Neural progenitor cell (in vitro differentiated cells): ENCODE data around the gene OAS3. TPM values are rescaled to one million over a fixed set of nuclear protein-coding genes. Genes with fewer than 3 reads are reported as not detected.

Experiments
- DNase-seq: peaks from one replicate; pipeline ENCODE4 v3.0.0-alpha.2; 2016; ENCODE audit warnings: low spot score
- H2AFZ ChIP-seq: fragments of 200-600 bp; sonication (generic); replicated peaks from 2 replicates; pipeline ENCODE4 v1.6.1; 2016; ENCODE audit warnings: antibody characterized with exemption
- H3F3A ChIP-seq: fragments of 200-600 bp; sonication (generic); 2 replicates; pipeline ENCODE4 v1.6.1; 2016; ENCODE audit warnings: antibody characterized with exemption, low read depth
- H3K27ac ChIP-seq: fragments of 200-600 bp; sonication (generic); 2 replicates; pipeline ENCODE4 v1.5.1; 2016; ENCODE audit warnings: mild to moderate bottlenecking
- H3K27me3 ChIP-seq: fragments of 200-600 bp; sonication (generic); 2 replicates; pipeline ENCODE4 v1.6.1; 2016; ENCODE audit warnings: mild to moderate bottlenecking, moderate library complexity
- H3K36me3 ChIP-seq: fragments of 200-600 bp; sonication (generic); 2 replicates; pipeline ENCODE4 v1.5.1; 2016
- H3K4me1 ChIP-seq: fragments of 200-600 bp; sonication (generic); 2 replicates; pipeline ENCODE4 v1.6.1; 2016; ENCODE audit warnings: mixed run types
- H3K4me2 ChIP-seq: fragments of 200-600 bp; sonication (generic); 2 replicates; pipeline ENCODE4 v1.6.1; 2016
- H3K4me3 ChIP-seq: fragments of 200-600 bp; sonication (generic); 2 replicates; pipeline ENCODE4 v1.5.1; 2016
- H3K79me2 ChIP-seq: fragments of 200-600 bp; sonication (generic); 2 replicates; pipeline ENCODE4 v1.6.1; 2016; ENCODE audit warnings: low read depth
- H3K9ac ChIP-seq: fragments of 200-600 bp; sonication (generic); 2 replicates; pipeline ENCODE4 v1.6.1; 2016
- H3K9me3 ChIP-seq: fragments of 200-600 bp; sonication (generic); 2 replicates; pipeline ENCODE4 v1.5.1; 2016; ENCODE audit warnings: low read depth
- H4K20me1 ChIP-seq: fragments of 200-600 bp; sonication (generic); 2 replicates; pipeline ENCODE4 v1.6.1; 2016; ENCODE audit warnings: low read depth
- H3K27ac Mint-ChIP-seq: 3 replicates; pipeline ENCODE4 v1.8.0; 2021; ENCODE audit warnings: mixed read lengths
- H3K27me3 Mint-ChIP-seq: 2 replicates; pipeline ENCODE4 v1.8.0; 2022; ENCODE audit warnings: low read depth, mild to moderate bottlenecking, inconsistent platforms, moderate library complexity, mixed read lengths; ENCODE audit not compliant: insufficient read depth
- H3K36me3 Mint-ChIP-seq: 3 replicates; pipeline ENCODE4 v1.8.0; 2021; ENCODE audit warnings: mixed read lengths
- H3K4me1 Mint-ChIP-seq: 3 replicates; pipeline ENCODE4 v1.8.0; 2021; ENCODE audit warnings: mixed read lengths
- H3K4me3 Mint-ChIP-seq: 3 replicates; pipeline ENCODE4 v1.8.0; 2021; ENCODE audit warnings: mild to moderate bottlenecking, moderate library complexity, mixed read lengths
- H3K9me3 Mint-ChIP-seq: 3 replicates; pipeline ENCODE4 v1.8.0; 2020; ENCODE audit warnings: mixed read lengths
- EZH2 ChIP-seq: fragments of 200-600 bp; sonication (generic); IDR thresholded peaks from 2 replicates; pipeline ENCODE4 v1.6.1; 2017; ENCODE audit warnings: antibody characterized with exemption, mild to moderate bottlenecking, moderate library complexity
- EZH2phosphoT487 ChIP-seq: fragments of 200-600 bp; sonication (generic); IDR thresholded peaks from 2 replicates; pipeline ENCODE4 v1.6.1; 2017; ENCODE audit warnings: antibody characterized with exemption
- total RNA-seq: library from RNA; depleted of rRNA; stranded (reverse); fragments of >200 nt; gene quantifications from 2 replicates; pipeline ENCODE4 v1.2.3, GENCODE V29; 2015; ENCODE audit warnings: low replicate concordance
- TF ChIP-seq, protein P1 (sequence below): fragments of 200-600 bp; sonication (generic); IDR thresholded peaks from 2 replicates; pipeline ENCODE4 v1.5.1; 2017; ENCODE audit warnings: antibody characterized with exemption, mild to moderate bottlenecking

OAS3 gene
- total RNA-seq, 1 donor from 2014 or later, result not detected

DNA sequence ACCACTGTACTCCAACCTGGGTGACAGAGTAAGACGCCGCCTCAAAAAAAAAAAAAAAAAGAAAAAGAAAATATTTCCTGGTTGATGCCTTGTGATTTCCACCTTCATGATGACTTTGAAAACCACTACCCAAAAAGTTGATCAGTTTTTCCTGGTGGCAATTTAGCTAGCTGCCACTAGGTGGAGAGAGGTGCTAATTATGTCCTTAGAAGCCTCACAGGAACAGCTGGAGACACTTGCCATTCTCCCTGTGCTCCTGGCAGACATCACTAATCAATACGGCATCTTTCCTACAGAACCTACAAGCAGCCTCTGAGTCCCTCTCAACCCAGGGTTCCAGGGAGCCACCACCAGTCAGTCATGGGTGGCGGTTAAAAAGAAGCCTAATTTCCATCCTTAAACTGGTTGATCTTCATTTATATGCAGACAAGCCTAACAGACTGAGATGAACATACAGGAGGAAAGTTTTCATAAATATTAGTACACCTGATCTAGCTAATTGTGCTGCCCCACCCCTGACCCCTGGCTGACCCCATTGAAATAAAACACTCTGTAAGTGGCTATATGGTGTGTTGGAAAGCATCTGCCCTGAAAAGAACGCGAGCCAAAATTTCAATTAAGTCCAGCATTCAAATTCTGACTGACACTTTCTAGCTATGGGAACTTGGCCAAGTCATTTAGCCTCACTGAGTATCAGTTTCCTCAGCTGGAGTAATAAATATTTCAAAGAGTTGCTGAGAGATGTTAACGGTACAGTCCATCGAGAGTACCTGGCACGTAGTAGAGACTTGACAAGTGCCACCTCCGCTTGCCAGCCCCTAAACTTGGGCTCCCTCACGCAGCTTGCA is 37.8 kb upstream of the OAS3 start:
- H4K20me1 ChIP-seq, result no peaks in the 10 kb centered on the region
- no peaks in the 10 kb centered on the region for H3K9me3 ChIP-seq
- no peaks in the 10 kb centered on the region for H3K36me3 Mint-ChIP-seq
- H3K9me3 Mint-ChIP-seq, result peaks cover 10% of the 10 kb centered on the region
- no peak overlapping the region for H3K4me3 Mint-ChIP-seq
- H3K4me1 ChIP-seq, result no peaks in the 10 kb centered on the region
- no peak overlapping the region for H3K9ac ChIP-seq
- no peaks in the 10 kb centered on the region for H3K4me1 Mint-ChIP-seq
- no peak for TF ChIP-seq EZH2
- TF ChIP-seq EZH2phosphoT487, result no peak
- TF ChIP-seq, protein P1, sequence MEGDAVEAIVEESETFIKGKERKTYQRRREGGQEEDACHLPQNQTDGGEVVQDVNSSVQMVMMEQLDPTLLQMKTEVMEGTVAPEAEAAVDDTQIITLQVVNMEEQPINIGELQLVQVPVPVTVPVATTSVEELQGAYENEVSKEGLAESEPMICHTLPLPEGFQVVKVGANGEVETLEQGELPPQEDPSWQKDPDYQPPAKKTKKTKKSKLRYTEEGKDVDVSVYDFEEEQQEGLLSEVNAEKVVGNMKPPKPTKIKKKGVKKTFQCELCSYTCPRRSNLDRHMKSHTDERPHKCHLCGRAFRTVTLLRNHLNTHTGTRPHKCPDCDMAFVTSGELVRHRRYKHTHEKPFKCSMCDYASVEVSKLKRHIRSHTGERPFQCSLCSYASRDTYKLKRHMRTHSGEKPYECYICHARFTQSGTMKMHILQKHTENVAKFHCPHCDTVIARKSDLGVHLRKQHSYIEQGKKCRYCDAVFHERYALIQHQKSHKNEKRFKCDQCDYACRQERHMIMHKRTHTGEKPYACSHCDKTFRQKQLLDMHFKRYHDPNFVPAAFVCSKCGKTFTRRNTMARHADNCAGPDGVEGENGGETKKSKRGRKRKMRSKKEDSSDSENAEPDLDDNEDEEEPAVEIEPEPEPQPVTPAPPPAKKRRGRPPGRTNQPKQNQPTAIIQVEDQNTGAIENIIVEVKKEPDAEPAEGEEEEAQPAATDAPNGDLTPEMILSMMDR, result peak; percentile 61
- H3K79me2 ChIP-seq, result no peaks in the 10 kb centered on the region
- peak; percentile 45 for DNase-seq
- no peak overlapping the region for H2AFZ ChIP-seq
- H3K27me3 ChIP-seq, result no peaks in the 10 kb centered on the region
- no peaks in the 10 kb centered on the region for H3F3A ChIP-seq
- no peak overlapping the region for H3K27ac Mint-ChIP-seq
- H3K27me3 Mint-ChIP-seq, result peaks cover 15% of the 10 kb centered on the region
- H3K4me3 ChIP-seq, result no peak overlapping the region
- no peak overlapping the region for H3K4me2 ChIP-seq
- H3K36me3 ChIP-seq, result no peaks in the 10 kb centered on the region
- no peak overlapping the region for H3K27ac ChIP-seq

DNA sequence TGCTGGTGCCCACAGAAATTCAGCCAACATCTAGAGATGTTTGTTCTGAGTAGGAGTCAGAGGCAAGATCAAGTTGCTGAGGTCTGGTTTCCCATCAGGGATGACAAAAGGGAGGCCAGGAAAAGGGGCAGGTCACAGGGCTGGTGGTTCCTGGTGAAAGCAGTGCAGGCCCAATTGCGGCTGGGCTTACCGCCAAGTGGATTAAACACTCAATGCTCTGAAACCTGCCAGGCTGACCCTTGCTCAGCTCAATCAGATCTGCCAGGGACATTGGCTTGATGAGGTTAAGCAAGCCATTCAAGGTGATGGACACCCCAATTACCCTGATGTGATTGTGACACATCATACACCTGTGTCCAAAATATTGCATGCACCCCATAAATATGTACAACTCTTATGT is 37.0 kb upstream of the OAS3 start:
- no peaks in the 10 kb centered on the region for H3K27me3 ChIP-seq
- no peak overlapping the region for H3K4me3 ChIP-seq
- Mint-ChIP-seq H3K27ac (no peak overlapping the region), H3K4me3 (no peak overlapping the region), H3K27me3 (peaks cover 18% of the 10 kb centered on the region), H3K9me3 (peaks cover 10% of the 10 kb centered on the region), H3K36me3 (no peaks in the 10 kb centered on the region), H3K4me1 (no peaks in the 10 kb centered on the region)
- no peak for TF ChIP-seq EZH2
- TF ChIP-seq EZH2phosphoT487, result no peak
- TF ChIP-seq, protein P1, result no peak
- no peak overlapping the region for H3K9ac ChIP-seq
- no peaks in the 10 kb centered on the region for H3K4me1 ChIP-seq
- H3K9me3 ChIP-seq, result no peaks in the 10 kb centered on the region
- no peak overlapping the region for H3K4me2 ChIP-seq
- no peaks in the 10 kb centered on the region for H3K79me2 ChIP-seq
- H3K36me3 ChIP-seq, result no peaks in the 10 kb centered on the region
- DNase-seq, result no peak
- H3F3A ChIP-seq, result no peaks in the 10 kb centered on the region
- no peaks in the 10 kb centered on the region for H4K20me1 ChIP-seq
- no peak overlapping the region for H3K27ac ChIP-seq
- H2AFZ ChIP-seq, result no peak overlapping the region

DNA sequence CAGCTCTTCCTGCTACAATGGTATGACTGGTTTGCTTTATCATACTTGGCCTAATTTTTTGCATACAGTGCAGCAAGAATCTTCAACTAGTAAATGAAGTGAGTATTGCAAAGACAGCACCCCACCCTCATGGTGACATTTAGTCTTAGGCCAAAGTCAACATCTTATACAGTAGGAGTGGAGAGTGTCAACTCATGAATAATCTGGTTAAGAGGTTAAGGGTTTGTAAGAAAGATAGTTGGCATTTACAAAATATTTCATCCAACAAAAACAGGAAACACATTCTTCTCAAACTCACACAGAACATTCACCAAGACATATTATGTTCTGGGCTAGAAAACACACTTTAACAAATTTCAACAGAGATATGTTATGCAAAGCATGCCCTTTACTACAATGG is 33.7 kb upstream of the OAS3 start:
- no peaks in the 10 kb centered on the region for H4K20me1 ChIP-seq
- H3K4me2 ChIP-seq, result no peak overlapping the region
- no peak overlapping the region for H3K4me3 ChIP-seq
- no peaks in the 10 kb centered on the region for H3K27me3 ChIP-seq
- Mint-ChIP-seq H3K9me3 (peaks cover 8% of the 10 kb centered on the region), H3K4me3 (no peak overlapping the region), H3K27ac (no peak overlapping the region), H3K27me3 (peaks cover 8% of the 10 kb centered on the region), H3K4me1 (peaks cover 7% of the 10 kb centered on the region), H3K36me3 (no peaks in the 10 kb centered on the region)
- H2AFZ ChIP-seq, result no peak overlapping the region
- H3K36me3 ChIP-seq, result no peaks in the 10 kb centered on the region
- H3K79me2 ChIP-seq, result no peaks in the 10 kb centered on the region
- H3K4me1 ChIP-seq, result peaks cover 6% of the 10 kb centered on the region
- no peaks in the 10 kb centered on the region for H3F3A ChIP-seq
- H3K9ac ChIP-seq, result no peak overlapping the region
- TF ChIP-seq EZH2phosphoT487 (no peak), EZH2 (no peak)
- TF ChIP-seq, protein P1, result no peak
- H3K27ac ChIP-seq, result no peak overlapping the region
- DNase-seq, result no peak
- no peaks in the 10 kb centered on the region for H3K9me3 ChIP-seq
